Measurements from ENCODE around the gene DPP7.
A peak's percentile ranks its signal among the peaks of the same experiment; 100 is the strongest.
"Not testable (repeated sequence)": the region's sequence is repeated elsewhere in the genome, so short reads cannot be mapped to it uniquely, and the experiment has no call there.

The DPP7 gene

GRCh38 chr9:137122796-137123467 is 8.4 kb upstream of the DPP7 start:
- H3K14ac ChIP-seq (ENCODE audit: low read length); H3K4me3 ChIP-seq (ENCODE audit: low read length in 2 of 2); H2AK5ac ChIP-seq (ENCODE audit: low read depth, low read length); H3K27me3 ChIP-seq (ENCODE audit: control insufficient read depth in 3 of 3, insufficient read depth in 3 of 3, low read depth in 1 of 3, low read length in 3 of 3); H3K23ac ChIP-seq (ENCODE audit: low read depth, low read length, poor library complexity); H3K9me3 ChIP-seq (replicated peaks in 1 of 2; ENCODE audit: control insufficient read depth in 2 of 2, insufficient read depth in 1 of 2, low read depth in 1 of 2, low read length in 2 of 2); H4K91ac ChIP-seq (ENCODE audit: low read depth, low read length, poor library complexity); H4K8ac ChIP-seq (ENCODE audit: low read depth, low read length); H3K27ac ChIP-seq (replicated peaks; ENCODE audit: low read length); H3K4me2 ChIP-seq (ENCODE audit: insufficient read depth, low read length, poor library complexity, severe bottlenecking); H3K36me3 ChIP-seq (replicated peaks in 1 of 2; ENCODE audit: control insufficient read depth in 2 of 2, insufficient read depth in 2 of 2, low read length in 2 of 2); H3K9ac ChIP-seq (ENCODE audit: low read depth, low read length, poor library complexity); H2AFZ ChIP-seq (ENCODE audit: low read length); H2BK5ac ChIP-seq (ENCODE audit: low read length); H2BK12ac ChIP-seq (ENCODE audit: low read length); H3K18ac ChIP-seq (ENCODE audit: low read length); H3K4ac ChIP-seq (ENCODE audit: low read length); H2BK120ac ChIP-seq (ENCODE audit: low read depth, low read length); H3K4me1 ChIP-seq (ENCODE audit: control insufficient read depth in 2 of 2, insufficient read depth in 1 of 2, low read depth in 1 of 2, low read length in 2 of 2); DNase-seq (ENCODE audit: low spot score); H2BK15ac ChIP-seq (ENCODE audit: low read length); H3K79me1 ChIP-seq (ENCODE audit: low read depth, low read length): not testable (repeated sequence)
- WGBS, 2 donors (ENCODE audit: extremely low coverage in 2 of 2, insufficient read length in 2 of 2, insufficient replicate concordance in 1 of 2): no CpG with 5 or more reads among the region's 16 CpGs

GRCh38 chr9:137121927-137122795 is 7.6 kb upstream of the DPP7 start:
- H3K4ac ChIP-seq (ENCODE audit: low read length); H3K4me1 ChIP-seq (ENCODE audit: control insufficient read depth in 2 of 2, insufficient read depth in 1 of 2, low read depth in 1 of 2, low read length in 2 of 2); H3K27me3 ChIP-seq (ENCODE audit: control insufficient read depth in 3 of 3, insufficient read depth in 3 of 3, low read depth in 1 of 3, low read length in 3 of 3); H2BK12ac ChIP-seq (ENCODE audit: low read length); H2BK120ac ChIP-seq (ENCODE audit: low read depth, low read length); H3K18ac ChIP-seq (ENCODE audit: low read length); H2BK5ac ChIP-seq (ENCODE audit: low read length); DNase-seq (ENCODE audit: low spot score); H3K14ac ChIP-seq (ENCODE audit: low read length); H3K79me1 ChIP-seq (ENCODE audit: low read depth, low read length); H4K91ac ChIP-seq (ENCODE audit: low read depth, low read length, poor library complexity); H3K9me3 ChIP-seq (replicated peaks in 1 of 2; ENCODE audit: control insufficient read depth in 2 of 2, insufficient read depth in 1 of 2, low read depth in 1 of 2, low read length in 2 of 2); H3K36me3 ChIP-seq (replicated peaks in 1 of 2; ENCODE audit: control insufficient read depth in 2 of 2, insufficient read depth in 2 of 2, low read length in 2 of 2); H4K8ac ChIP-seq (ENCODE audit: low read depth, low read length); H2AK5ac ChIP-seq (ENCODE audit: low read depth, low read length); H2BK15ac ChIP-seq (ENCODE audit: low read length); H3K4me2 ChIP-seq (ENCODE audit: insufficient read depth, low read length, poor library complexity, severe bottlenecking); H2AFZ ChIP-seq (ENCODE audit: low read length); H3K9ac ChIP-seq (ENCODE audit: low read depth, low read length, poor library complexity); H3K23ac ChIP-seq (ENCODE audit: low read depth, low read length, poor library complexity); H3K4me3 ChIP-seq (ENCODE audit: low read length in 2 of 2); H3K27ac ChIP-seq (replicated peaks; ENCODE audit: low read length): not testable (repeated sequence)
- no CpG with 5 or more reads among the region's 25 CpGs for WGBS, 2 donors (ENCODE audit: extremely low coverage in 2 of 2, insufficient read length in 2 of 2, insufficient replicate concordance in 1 of 2)

DNA sequence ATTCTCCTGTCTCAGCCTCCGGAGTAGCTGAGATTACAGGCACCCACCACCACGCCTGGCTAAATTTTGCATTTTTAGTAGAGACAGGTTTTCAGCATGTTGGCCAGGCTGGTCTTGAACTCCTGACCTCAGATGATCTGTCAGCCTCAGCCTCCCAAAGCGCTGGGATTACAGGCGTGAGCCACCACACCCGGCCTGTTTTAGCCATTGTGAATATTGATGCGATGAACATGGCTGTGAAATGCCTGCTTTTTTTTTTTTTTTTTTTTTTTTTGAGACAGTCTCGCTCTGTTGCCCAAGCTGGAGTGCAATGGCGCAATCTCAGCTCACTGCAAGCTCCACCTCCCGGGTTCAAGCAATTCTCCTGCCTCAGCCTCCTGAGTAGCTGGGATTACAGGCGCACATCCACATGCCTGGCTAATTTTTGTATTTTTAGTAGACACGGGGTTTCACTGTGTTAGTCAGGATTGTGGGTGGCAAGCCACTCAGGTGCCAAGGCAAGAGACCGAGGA is 3.6 kb upstream of the DPP7 start:
- H3K14ac ChIP-seq (ENCODE audit: low read length); H2AFZ ChIP-seq (ENCODE audit: low read length); H3K9me3 ChIP-seq (replicated peaks in 1 of 2; ENCODE audit: control insufficient read depth in 2 of 2, insufficient read depth in 1 of 2, low read depth in 1 of 2, low read length in 2 of 2); H3K23ac ChIP-seq (ENCODE audit: low read depth, low read length, poor library complexity); DNase-seq (ENCODE audit: low spot score); H2BK12ac ChIP-seq (ENCODE audit: low read length); H2BK5ac ChIP-seq (ENCODE audit: low read length); H3K9ac ChIP-seq (ENCODE audit: low read depth, low read length, poor library complexity); H3K4me3 ChIP-seq (ENCODE audit: low read length in 2 of 2); H3K18ac ChIP-seq (ENCODE audit: low read length); H4K8ac ChIP-seq (ENCODE audit: low read depth, low read length); H3K36me3 ChIP-seq (replicated peaks in 1 of 2; ENCODE audit: control insufficient read depth in 2 of 2, insufficient read depth in 2 of 2, low read length in 2 of 2); H3K4ac ChIP-seq (ENCODE audit: low read length); H3K27ac ChIP-seq (replicated peaks; ENCODE audit: low read length); H2BK120ac ChIP-seq (ENCODE audit: low read depth, low read length); H4K91ac ChIP-seq (ENCODE audit: low read depth, low read length, poor library complexity); H2AK5ac ChIP-seq (ENCODE audit: low read depth, low read length); H3K79me1 ChIP-seq (ENCODE audit: low read depth, low read length); H3K4me2 ChIP-seq (ENCODE audit: insufficient read depth, low read length, poor library complexity, severe bottlenecking); H2BK15ac ChIP-seq (ENCODE audit: low read length): not testable (repeated sequence)
- Histone ChIP-seq H3K4me1 (ENCODE audit: control insufficient read depth in 2 of 2, insufficient read depth in 1 of 2, low read depth in 1 of 2, low read length in 2 of 2) (peaks cover 0 to 14% of the 10 kb centered on the region in 2 donors), H3K27me3 (ENCODE audit: control insufficient read depth in 3 of 3, insufficient read depth in 3 of 3, low read depth in 1 of 3, low read length in 3 of 3) (peaks cover 0 to 28% (median 5%) of the 10 kb centered on the region in 3 experiments)
- WGBS, 2 donors (ENCODE audit: extremely low coverage in 2 of 2, insufficient read length in 2 of 2, insufficient replicate concordance in 1 of 2): no CpG with 5 or more reads among the region's 12 CpGs

DNA sequence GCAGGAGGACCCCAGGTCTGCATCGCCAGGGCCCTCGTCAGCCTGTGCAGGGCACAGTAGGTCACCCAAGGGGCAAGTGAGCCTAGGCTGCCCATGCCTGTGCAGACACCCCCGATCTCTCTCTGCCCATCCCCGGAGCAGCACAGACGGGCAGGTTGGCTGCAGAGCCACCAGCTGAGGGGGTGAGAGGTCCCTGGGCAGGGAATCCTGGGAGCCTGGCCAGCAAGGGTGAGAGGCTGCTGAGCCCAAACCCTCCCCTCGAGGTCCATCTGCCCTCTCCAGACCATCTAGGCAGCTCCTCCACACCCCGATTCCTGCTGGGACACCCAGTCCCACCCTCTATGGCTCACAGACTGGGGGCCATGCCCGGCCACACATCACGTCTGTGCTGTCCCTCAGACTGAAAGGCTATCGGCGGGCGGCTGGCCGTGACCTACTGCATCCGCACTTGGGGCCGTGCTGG is 2.8 kb upstream of the DPP7 start:
- Histone ChIP-seq H2BK15ac (ENCODE audit: low read length) (no peak overlapping the region), H2BK5ac (ENCODE audit: low read length) (no peak overlapping the region), H2AK5ac (ENCODE audit: low read depth, low read length) (no peak overlapping the region), H3K4me3 (ENCODE audit: low read length in 2 of 2) (peak overlapping the region in 1 of 2 donors; percentile 14), H4K91ac (ENCODE audit: low read depth, low read length, poor library complexity) (no peak overlapping the region), H3K9ac (ENCODE audit: low read depth, low read length, poor library complexity) (peak overlapping the region; percentile 36), H3K79me1 (ENCODE audit: low read depth, low read length) (no peaks in the 10 kb centered on the region), H3K27me3 (ENCODE audit: control insufficient read depth in 3 of 3, insufficient read depth in 3 of 3, low read depth in 1 of 3, low read length in 3 of 3) (peaks cover 0 to 34% (median 5%) of the 10 kb centered on the region in 3 experiments), H3K4ac (ENCODE audit: low read length) (no peak overlapping the region), H3K23ac (ENCODE audit: low read depth, low read length, poor library complexity) (no peak overlapping the region), H3K4me2 (ENCODE audit: insufficient read depth, low read length, poor library complexity, severe bottlenecking) (no peak overlapping the region), H3K4me1 (ENCODE audit: control insufficient read depth in 2 of 2, insufficient read depth in 1 of 2, low read depth in 1 of 2, low read length in 2 of 2) (peaks cover 0 to 14% of the 10 kb centered on the region in 2 donors), H3K36me3 (replicated peaks in 1 of 2; ENCODE audit: control insufficient read depth in 2 of 2, insufficient read depth in 2 of 2, low read length in 2 of 2) (no peaks in the 10 kb centered on the region), H3K27ac (replicated peaks; ENCODE audit: low read length) (no peak overlapping the region), H2BK12ac (ENCODE audit: low read length) (no peak overlapping the region), H2AFZ (ENCODE audit: low read length) (no peak overlapping the region), H3K18ac (ENCODE audit: low read length) (no peak overlapping the region), H4K8ac (ENCODE audit: low read depth, low read length) (no peak overlapping the region), H3K9me3 (replicated peaks in 1 of 2; ENCODE audit: control insufficient read depth in 2 of 2, insufficient read depth in 1 of 2, low read depth in 1 of 2, low read length in 2 of 2) (no peaks in the 10 kb centered on the region), H3K14ac (ENCODE audit: low read length) (no peak overlapping the region), H2BK120ac (ENCODE audit: low read depth, low read length) (no peak overlapping the region)
- no peak for DNase-seq (ENCODE audit: low spot score)
- no CpG with 5 or more reads among the region's 15 CpGs for WGBS, 2 donors (ENCODE audit: extremely low coverage in 2 of 2, insufficient read length in 2 of 2, insufficient replicate concordance in 1 of 2)
